Endometrium (tissue), 2 donors: Measurements from ENCODE around the gene CUEDC1.
"Not testable (repeated sequence)": the region's sequence is repeated elsewhere in the genome, so short reads cannot be mapped to it uniquely, and the experiment has no call there.

ENCODE experiments used
- FAIRE-seq: peaks from 2 replicates; lab custom pipeline; 2012; peaks lifted over from hg19 to GRCh38; lab: Jason Lieb, UNC
- donor health status: control.
- donor health status: control.

CUEDC1 gene

DNA sequence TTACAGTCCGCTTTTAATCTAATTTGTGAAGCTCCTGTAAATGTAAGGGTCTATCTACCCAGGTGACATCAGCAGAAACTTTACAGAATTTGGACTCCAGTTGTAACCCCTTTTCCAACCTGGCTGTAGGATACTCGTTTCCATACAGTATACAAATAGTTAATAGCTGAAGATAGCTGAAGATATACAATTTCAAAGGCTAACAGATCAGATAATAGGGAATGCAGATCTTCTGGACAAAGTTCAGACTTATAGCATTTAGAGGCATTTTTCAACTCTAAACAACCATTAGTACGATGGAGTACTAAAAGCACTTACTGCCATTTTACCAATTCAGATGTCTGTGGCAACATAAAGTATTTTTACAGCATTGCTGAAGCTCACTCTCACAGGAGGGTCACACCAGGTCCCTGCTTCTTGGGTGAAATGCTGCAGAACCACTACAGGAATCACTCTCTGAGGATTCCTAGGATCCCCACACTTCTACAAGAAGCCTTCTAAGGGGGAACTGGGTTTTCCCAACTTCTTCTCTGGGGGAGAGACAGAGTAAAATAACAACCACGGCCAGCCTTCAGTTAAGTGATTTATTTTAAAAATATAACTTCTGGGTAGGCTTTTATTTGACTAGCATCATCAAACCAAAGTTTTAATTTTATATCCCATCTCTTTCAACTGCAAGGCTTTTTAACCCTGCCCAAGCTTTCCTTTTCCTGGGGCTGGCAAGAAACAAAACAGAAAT lies 29.9 kb upstream of the CUEDC1 start:
- FAIRE-seq = no peak

DNA sequence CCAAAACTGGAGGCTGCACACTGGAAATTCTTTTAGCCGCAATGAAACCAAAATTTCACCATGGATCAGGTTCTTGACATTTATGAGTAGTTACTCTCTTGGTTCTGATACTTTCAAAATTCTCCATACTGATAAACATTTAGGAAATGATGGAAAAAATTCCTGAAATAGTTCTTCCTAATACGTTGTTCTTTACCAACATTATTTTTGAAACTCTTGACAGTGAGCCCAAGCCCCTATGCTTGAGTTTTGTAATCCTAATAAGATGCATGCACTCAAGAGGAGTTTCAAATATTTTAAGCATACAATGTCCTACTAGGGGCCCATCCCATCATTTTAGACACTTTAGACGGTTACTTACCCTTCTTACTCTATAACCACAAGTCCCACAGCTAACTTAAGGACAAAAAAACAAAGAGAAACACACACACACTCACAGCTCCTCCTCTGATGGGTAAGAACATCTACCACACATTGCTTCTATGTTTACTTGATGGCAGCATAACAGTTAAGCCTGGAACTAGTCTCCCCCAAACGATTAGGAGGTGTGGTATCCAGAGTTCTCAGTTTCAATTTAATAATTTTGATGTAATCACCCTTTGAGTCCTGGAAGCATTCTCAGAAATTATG lies 29.2 kb upstream of the CUEDC1 start:
- FAIRE-seq = no peak

DNA sequence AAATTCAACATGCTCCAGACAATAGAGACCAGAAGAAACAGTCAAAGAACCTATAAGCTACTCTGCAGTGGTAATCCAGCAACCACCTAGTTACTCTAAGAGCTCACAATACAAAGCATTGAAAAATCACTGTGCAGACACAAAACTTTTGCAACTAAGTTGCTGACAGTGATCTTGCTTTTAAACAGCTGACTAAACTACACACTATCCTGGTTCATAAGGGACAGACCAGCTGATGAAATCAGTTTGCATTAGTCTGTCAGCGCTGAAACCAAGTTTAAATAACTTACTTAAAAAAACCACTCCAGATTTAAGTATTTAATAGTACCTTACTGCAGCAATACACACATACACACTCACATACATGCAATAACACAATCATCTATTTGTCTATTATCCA lies 28.2 kb upstream of the CUEDC1 start:
- FAIRE-seq = no peak

DNA sequence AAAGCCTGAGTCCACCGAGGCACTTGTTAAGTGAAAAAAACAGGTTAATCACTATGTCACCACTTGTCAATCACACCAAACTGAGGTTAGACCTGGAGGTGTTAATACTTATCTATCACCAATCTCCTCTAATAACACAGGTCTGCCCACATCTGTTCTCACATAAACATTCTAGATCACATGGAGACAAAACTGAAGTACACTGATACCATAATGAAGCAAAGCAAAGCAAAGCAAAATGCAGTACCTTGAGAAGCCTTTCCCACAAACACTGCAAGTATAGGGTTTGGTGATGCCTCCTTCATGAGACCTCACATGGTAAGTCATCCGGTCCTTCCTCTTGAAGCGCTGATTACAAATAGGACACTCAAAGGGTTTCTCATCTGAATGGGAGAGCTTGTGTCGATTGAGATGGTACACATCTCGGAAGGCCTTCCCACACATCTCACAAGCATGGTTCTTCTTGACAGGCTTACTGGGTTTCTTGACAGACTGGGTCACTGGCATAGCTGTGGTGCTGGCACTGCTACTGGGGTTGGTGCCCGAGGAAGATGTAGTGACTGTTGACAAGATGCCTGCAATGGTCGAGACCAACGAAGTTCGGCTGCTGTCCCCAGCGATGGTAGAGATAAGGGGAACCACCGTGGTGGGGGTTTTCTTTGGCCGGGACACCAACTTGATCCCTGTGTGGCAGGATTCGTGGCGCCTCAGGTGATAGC lies 27.4 kb upstream of the CUEDC1 start:
- no peak for FAIRE-seq

DNA sequence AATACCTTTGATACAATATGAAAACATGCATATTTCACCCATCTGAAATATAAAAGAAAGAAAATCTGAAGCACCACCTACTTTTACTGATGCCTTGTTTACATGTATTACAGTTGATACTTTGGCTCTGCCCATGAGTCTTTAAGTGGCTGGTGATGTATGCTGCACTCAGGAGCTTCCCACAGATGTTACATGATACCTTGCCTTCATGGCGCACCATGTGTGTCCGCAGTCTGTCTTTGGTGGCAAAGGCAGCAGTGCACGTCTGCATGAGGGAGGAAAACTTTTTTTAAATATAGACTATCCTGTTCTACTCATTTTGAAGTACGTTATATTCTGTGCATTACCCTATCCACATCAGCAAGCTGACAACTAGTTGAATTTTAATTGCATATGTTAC lies 25.3 kb upstream of the CUEDC1 start:
- FAIRE-seq = no peak

DNA sequence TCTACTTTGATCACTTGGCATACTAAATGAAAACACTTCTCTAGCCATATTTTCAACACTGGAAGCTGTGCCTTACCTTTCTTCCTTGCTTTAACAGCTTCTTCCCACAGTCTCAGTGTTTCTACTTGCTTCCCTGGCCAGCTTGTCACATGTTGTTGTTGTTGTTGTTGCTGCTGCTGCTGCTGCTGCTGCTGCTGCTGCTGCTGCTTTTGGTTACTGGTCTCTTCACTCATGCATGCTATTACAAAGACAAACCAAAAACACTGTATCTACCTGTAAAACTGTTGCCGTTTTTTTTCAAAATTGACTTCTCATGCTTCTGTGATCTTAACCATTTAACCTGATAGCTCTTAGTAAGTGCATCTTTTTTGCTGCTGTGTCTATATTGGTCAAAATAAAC lies 23.9 kb upstream of the CUEDC1 start:
- no peak for FAIRE-seq

DNA sequence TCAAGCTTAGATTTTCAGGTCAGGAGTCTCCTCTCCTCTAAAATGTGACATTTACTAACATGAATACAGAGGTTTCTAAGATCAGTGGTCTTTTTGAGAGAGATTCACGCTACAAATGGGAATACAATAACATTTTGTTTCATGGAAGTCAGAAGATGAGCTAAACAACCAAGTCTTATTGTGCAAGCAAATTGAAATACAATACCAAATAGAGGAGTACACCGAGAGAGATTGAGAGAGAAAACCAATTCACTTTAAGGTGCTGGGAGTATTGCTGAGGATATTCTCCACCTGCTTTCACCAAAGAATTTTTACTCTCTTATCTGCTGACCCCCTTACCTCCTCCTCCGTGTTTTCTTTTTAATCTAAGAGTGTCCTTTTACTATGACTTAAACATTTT lies 21.4 kb upstream of the CUEDC1 start:
- no peak for FAIRE-seq

DNA sequence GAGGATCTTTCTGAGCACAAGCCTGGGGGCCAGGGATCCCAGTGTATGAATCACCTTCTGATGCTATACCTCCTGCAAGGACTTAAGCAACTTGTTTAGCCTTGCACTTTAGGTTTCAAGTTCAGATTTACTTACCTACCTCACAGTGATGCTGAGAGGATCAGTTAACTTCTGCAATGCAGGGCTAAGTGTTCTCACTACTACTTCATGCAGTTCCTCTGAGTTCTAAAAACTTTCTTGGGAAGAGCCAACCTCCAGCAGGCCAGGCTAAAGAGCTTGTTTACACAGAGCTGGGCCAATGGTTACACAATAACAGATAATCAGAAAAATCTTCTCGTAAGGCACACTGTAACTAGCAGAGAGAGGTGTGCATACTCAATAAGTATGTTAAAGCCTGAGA lies 19.8 kb upstream of the CUEDC1 start:
- FAIRE-seq = no peak

DNA sequence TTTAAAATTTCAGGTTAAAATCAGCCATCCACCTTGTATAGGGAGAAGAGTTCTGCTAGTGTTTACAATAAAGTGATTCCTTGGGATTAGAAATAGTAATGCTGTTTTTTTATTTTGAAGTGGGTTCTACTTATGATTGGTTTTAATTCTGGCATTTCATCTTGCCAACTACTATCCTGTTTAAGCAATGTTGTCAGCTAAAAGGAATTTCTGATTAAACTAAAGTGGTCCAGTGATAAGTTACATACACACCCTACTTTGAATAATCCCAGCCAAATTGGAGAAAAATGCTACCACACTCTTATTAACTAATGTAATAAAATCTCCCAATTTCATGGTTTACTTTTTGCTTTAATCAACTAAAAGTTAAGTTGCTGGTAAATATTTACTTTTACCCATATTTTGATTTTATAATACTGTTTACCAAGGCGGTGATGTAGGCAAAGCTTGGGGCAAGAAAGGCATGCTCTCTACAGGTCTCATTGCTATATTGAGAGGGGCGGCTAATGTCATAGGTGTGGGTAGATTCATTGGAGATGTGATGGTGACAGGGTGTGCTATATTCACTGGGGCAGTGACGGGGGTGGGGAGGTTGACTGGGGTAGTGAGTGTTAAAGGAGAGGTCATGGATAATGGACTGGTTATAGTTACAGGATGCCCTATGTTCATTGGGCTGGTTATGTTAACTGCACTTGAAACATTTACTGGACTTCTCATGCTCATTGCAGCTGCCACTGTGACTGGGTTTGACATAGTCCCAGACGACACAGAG lies 19.0 kb upstream of the CUEDC1 start:
- not testable (repeated sequence) for FAIRE-seq

DNA sequence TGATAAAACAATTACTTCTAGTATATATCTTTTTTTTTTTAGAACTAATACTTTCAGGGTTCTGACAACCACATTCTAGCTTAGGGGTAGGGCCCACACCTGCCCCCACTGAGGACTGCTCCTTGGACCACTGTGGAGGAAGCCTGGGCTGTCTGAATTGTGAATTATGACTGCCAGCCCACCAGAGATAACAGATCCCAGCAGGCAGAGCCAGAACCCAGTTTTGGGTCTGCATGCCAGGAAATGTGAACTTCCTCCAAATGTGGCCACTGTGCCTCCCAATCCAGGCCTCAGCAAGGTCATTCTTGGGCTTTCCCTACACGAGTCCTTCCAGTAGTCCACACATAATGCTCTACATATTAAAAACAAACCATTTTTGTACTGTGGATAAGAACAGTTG lies 16.9 kb upstream of the CUEDC1 start:
- no peak for FAIRE-seq

DNA sequence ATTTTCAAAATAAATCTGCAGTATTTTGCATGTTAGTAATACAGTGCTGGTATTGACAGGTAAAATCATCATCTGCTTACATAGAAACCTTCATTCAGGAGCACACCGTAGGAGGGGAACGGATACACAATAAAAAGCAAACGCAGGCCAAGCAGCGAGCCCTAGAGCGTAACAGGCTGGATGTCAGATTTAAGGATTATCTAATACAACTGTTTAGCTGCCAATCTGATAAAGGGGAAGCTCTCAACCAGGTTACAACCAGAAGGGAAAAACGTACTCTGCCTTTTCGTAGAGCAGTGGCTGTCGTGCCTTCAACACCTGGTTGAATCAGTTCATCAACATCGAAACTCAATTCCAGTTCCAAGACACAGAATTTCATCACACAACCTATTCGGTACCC lies 16.4 kb upstream of the CUEDC1 start:
- FAIRE-seq = no peak

DNA sequence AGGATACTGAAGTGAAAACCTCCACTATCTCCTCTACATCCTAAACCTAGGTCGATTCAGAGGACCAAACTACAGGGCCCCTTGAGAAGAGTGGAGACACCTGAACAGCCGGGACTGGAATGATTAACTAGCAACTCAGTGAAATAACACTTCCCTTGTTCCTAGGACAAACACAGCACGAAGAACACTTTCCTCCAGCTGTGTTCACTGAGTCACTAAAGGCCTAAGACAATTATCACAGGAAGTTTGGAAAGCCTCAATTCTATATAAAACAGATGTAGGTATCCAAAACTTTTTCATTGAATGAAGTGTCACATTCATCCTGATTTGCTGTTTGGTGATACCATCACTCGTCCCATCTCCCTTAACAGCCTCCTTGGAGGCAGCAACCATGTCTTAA lies 15.5 kb upstream of the CUEDC1 start:
- no peak for FAIRE-seq

DNA sequence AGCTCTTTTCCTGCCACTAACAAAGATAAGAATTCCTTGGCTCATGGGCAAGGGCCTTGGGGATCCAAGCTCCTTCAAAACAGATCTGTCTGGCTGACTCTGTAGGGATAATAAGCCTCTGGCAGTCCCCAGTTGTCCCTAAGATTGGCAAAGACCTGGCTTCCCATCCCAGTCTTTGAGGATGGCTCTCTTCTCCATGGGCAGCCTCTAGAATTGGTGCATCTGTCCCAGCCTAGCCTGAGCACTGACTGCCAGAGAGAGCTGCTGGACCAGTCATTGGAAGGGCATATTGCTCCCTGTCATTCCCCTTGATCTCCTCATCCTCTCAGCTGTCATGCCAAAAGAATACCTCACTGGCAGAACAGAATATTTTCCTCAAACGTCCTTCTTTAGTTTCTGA lies 13.2 kb upstream of the CUEDC1 start:
- FAIRE-seq = no peak

DNA sequence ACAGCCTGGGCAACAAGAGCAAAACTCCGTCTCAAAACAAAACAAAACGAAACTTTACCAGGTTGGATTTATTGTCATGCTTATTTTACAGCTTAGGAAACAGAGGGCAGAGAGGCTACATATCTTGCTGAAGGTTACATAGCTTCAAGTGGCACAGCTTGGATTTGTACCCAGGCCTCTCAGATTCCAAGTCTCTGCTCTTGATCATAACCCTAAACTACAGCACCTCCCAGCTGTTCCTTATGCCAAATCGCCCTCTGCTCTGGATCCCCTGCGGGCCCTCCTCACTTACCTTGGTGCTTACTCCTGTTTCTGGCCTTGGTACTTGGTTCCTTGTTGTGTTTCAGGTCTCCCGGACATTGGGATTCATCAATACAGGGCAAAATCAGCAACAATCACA lies 11.7 kb upstream of the CUEDC1 start:
- no peak for FAIRE-seq

DNA sequence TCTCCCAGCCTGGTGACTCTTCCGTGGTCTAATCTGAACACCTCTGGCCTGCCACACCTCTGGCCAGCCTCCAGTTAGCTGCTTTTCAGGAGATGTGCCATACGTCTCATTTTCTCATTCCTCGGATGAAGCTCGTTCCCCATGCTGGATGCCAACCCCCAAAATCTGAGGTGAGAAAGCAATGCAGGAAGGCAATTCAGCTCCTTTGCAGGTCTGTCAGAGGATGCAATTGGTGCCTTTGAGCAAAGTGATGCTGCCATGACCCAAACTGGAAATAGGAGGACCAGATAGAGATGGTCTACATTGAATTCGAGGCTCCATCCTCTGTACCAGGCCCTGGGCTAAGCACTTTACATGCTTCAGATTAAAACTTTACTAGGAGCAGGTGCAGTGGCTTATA lies 11.0 kb upstream of the CUEDC1 start:
- no peak for FAIRE-seq

DNA sequence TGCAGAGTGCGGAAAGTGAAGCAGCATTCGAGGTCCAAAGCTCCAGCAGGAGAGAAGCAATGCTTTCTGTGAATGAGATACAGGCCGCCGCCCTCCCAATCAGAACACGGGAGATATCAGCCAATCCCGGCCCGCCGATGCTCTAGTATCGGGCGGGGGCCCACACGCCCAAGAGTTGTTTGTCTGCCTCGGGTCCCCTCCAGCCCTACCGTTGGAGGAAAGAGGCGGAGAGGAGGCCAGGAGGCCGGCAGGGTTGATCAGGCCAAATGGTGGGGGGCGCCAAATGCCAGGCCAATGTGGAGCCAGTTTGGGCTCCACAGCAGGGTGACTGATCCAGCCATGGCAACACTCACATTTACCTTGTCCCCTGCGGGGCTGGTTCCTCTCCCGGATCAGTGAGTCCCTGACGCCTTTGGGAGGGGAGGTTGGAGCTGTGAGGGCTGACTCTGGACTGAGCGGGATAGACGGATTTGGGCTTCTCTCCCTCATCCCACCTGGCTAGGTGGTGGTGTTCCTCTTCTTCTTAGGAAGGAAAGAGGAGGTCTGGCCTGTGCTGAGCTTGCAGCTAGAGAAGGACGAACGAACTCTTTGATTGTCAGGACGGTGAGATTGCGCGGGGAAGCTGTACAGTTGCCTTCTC lies 10.4 kb upstream of the CUEDC1 start:
- FAIRE-seq = no peak

DNA sequence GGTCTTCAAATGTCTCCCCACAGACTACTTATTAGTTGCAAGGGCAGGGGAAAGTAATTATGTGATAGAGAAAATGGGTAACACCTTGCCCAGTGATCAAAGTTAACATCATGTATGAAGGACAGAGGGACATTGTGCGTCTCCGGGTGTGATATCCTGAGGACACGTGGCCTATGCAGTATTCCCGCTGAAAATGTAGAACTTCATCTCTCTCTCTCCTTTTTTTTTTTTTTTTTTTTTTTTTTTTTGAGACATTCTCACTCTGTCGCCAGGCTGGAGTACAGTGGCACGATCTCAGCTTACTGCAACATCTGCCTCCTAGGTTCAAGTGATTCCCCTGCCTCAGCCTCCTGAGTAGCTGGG lies 7.9 kb upstream of the CUEDC1 start:
- no peak for FAIRE-seq

DNA sequence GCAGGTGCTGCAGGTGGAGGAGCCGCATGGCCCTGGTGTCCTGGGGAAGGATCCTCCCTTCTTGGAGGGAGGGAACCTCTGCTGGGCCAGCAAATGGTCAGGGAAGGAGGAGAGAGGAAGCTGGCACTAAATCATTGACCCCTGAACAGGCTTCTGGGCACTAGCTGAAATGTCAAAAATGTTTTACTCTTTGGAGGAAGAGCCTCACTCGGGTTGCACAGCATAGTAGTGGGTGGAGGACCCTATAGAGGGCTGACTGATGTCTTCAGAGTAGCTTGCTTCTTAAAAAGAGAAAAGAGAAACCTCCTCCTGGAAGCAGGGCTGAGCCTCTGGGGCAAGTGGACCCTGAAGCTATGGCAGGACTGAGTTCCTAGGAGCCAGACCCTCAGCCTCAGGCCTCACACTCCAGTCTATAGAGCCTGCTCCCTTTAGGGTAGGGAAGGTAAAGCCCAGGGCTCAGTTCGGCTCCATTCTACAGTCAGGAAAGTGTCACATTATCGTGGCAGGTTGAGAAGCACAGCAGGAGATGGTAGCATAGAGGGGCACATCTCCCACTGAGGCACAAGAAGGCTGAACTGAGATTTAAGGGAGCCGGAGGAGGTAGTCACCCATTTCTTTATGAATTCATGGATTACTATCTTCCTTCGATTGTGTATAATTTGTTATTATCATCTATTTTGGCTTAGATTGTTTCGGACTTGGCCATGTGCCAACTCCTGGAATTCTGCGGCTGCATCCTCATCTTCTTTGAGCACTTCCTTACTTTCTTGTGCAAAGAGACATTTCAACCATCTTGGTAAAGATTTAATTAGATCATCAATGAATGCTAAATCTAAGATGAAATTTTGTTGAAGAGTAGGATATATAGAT lies 7.3 kb upstream of the CUEDC1 start:
- no peak for FAIRE-seq

DNA sequence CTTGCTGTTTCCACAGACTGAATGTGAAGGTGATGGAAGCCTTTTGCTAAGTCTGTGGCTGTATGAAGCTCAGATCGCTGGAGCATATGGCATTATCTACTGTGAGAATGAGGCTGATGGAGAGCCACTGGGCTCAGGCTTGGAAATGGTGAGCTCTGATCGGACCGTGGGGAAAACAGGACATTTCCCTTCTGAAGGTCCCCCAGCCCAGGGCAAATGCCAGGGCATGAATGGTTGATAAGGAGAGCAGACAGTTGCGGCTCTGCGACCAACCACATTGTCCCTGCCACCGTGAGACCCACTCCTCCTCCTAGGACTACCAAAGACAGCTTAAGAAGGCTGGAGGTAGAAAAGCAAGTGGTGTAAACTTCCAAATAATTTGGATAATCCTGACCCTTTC lies 4.7 kb upstream of the CUEDC1 start:
- FAIRE-seq = no peak

DNA sequence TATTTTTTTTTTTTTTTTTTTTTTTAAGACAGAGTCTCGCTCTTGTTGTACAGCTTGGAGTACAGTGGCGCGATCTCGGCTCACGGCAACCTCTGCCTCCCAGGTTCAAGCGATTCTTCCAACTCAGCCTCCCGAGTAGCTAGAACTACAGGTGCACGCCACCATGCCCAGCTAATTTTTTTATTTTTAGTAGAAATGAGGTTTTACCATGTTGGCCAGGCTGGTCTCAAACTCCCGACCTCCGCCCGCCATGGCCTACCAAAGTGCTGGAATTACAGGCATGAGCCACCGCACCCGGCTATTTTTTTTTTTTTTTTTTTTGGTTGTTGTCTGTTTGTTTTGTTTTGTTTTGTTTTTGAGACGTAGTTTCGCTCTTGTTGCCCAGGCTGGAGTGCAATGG lies 3.2 kb upstream of the CUEDC1 start:
- FAIRE-seq = not testable (repeated sequence)

DNA sequence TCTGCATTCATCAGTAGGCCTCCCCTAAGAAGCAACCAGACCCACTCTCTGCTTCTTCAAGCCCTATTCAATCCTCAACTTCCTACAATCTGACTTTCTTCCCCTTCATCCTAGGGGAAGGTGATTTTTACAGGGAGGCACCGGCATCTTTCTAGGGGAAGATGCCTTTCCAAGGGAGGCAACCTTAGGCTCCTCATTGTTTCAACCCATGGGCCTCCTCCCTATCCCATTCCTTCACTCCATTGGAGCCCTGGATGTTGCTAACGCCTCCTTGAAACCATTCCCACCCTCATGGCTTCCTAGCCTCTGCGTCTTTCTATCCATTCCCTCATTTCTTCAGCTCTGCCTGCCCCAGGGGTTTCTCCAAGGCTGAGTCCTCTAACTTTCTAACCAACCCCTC lies 2.7 kb upstream of the CUEDC1 start:
- no peak for FAIRE-seq
